Head of caudate nucleus (tissue), 42 donors: ENCODE measurements around the gene TXNRD1.
A peak's percentile ranks its signal among the peaks of the same experiment; 100 is the strongest.

Source experiments
- DNase-seq, 42 donors: peaks; one replicate each; pipeline versions ENCODE4 v3.0.0 to v3.0.0-alpha.2; 2020 to 2021; ENCODE audit warnings: mixed read lengths in 7 of 42
- intact Hi-C: fragments of 100-400 bp; cut with DNase I; formaldehyde crosslinking; loops from one replicate; pipeline ENCODE4 v1.15.0; 2022

The TXNRD1 gene

GRCh38 chr12:104353012-104353981 lies 137.7 kb downstream of the TXNRD1 start:
- DNase-seq, result peak in 2 of 42 donors; percentile 10 to 18
- intact Hi-C loops, result loop anchor here (10.0 kb wide), 1 partner anchor 148 kb away; no protein-coding TSS in a partner anchor

GRCh38 chr12:104354167-104354867 lies 138.7 kb downstream of the TXNRD1 start:
- intact Hi-C loops, result loop anchor here (10.0 kb wide), 1 partner anchor 150 kb away; no protein-coding TSS in a partner anchor
- peak in 1 of 42 donors; percentile 25 for DNase-seq

- intact Hi-C loops, result loop anchor here (10.0 kb wide), 1 partner anchor 150 kb away; no protein-coding TSS in a partner anchor
- peak in 1 of 42 donors; percentile 13 for DNase-seq
Observed at GRCh38 chr12:104354868-104355570, 139.4 kb downstream of the TXNRD1 start.

GRCh38 chr12:104355630-104356029 lies 140.1 kb downstream of the TXNRD1 start:
- intact Hi-C loops, result loop anchor here (10.0 kb wide), 1 partner anchor 151 kb away; no protein-coding TSS in a partner anchor

GRCh38 chr12:104356231-104357115 lies 140.9 kb downstream of the TXNRD1 start:
- DNase-seq, result peak in 1 of 42 donors; percentile 32
- intact Hi-C loops, result loop anchor here (10.0 kb wide), 1 partner anchor 152 kb away; no protein-coding TSS in a partner anchor

More at GRCh38 chr12:104355630-104356029, 140.1 kb downstream of the TXNRD1 start:
- peak in 1 of 42 donors; percentile 28 for DNase-seq

- intact Hi-C loops, result loop anchor here (10.0 kb wide), 1 partner anchor 153 kb away; no protein-coding TSS in a partner anchor
- peak in 1 of 42 donors; percentile 35 for DNase-seq
Observed at GRCh38 chr12:104357421-104357952, 141.9 kb downstream of the TXNRD1 start.

GRCh38 chr12:104358353-104359003 lies 142.9 kb downstream of the TXNRD1 start:
- intact Hi-C loops, result loop anchor here (10.0 kb wide), 1 partner anchor 154 kb away; no protein-coding TSS in a partner anchor

GRCh38 chr12:104359216-104359615 lies 143.6 kb downstream of the TXNRD1 start:
- intact Hi-C loops, result loop anchor here (10.0 kb wide), 1 partner anchor 154 kb away; no protein-coding TSS in a partner anchor

More at GRCh38 chr12:104358353-104359003, 142.9 kb downstream of the TXNRD1 start:
- DNase-seq, result peak in 36 of 42 donors; percentile 28 to 84 (median 62)

GRCh38 chr12:104360157-104360556 lies 144.6 kb downstream of the TXNRD1 start:
- intact Hi-C loops, result no loop called here
- no peak for DNase-seq

More at GRCh38 chr12:104359216-104359615, 143.6 kb downstream of the TXNRD1 start:
- DNase-seq, result no peak

- intact Hi-C loops, result no loop called here
Observed at GRCh38 chr12:104360983-104361707, 145.6 kb downstream of the TXNRD1 start.

GRCh38 chr12:104365921-104366410 lies 150.4 kb downstream of the TXNRD1 start:
- intact Hi-C loops, result no loop called here
- DNase-seq, result no peak

More at GRCh38 chr12:104360983-104361707, 145.6 kb downstream of the TXNRD1 start:
- peak in 11 of 42 donors; percentile 20 to 64 (median 31) for DNase-seq

- intact Hi-C loops, result no loop called here
- DNase-seq, result peak in 1 of 42 donors; percentile 3
Observed at GRCh38 chr12:104369708-104370107, 154.1 kb downstream of the TXNRD1 start.

- peak in 2 of 42 donors; percentile 1 to 24 for DNase-seq
- intact Hi-C loops, result no loop called here
Observed at GRCh38 chr12:104371043-104371870, 155.7 kb downstream of the TXNRD1 start.

GRCh38 chr12:104372061-104372720 lies 156.6 kb downstream of the TXNRD1 start:
- intact Hi-C loops, result no loop called here
- DNase-seq, result no peak
